HG03135 (cell line): ENCODE results near the gene CUEDC1.
"Not testable (repeated sequence)": the region's sequence is repeated elsewhere in the genome, so short reads cannot be mapped to it uniquely, and the experiment has no call there.

Source experiments
- ATAC-seq: cut with Tn5 transposase; IDR thresholded peaks from one replicate; pipeline ENCODE4 v1.9.1; 2021; ENCODE audit warnings: mild to moderate bottlenecking, moderate library complexity; ENCODE audit not compliant: unreplicated experiment

Gene CUEDC1

GRCh38 chr17:57940653-57941329 is 14.4 kb downstream of the CUEDC1 start:
- ATAC-seq: no peak

DNA sequence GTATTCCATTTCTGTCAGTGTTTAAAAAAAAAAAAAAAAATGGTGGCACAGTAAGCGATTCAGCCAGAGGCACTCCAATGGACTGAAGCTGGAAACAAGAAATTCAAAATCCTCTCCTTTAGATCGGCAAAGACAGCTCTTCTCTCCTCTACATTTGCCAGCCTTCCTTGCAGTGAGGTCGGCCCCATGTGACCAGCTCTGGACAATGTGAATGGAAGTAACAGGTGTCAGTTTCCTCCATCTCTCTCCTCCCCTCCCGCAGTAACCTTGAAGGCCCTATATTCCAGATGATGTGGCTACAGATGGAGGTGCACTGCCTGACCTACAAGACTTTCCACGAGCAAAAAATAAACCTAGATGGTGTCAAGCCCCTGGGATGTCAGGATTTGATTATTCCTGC is 15.0 kb downstream of the CUEDC1 start:
- no peak for ATAC-seq

DNA sequence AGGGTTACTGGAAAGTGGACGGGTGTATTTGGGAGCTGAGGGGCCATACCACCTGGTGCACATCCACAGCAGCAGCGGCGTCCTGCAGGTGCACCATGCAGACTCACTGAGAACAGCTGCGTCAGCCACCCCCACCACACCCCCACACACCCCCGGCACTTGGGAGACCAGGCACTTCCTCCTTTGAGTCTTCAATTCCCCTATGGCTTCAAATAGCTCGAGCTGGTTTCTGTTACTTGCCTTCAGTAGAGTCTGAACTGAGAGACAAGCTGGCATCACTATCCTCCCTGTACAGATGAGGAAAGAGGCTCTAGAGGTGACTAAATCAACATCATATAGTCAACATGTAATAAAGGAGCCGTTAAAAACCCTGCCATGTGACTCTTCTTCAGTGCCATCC is 15.4 kb downstream of the CUEDC1 start:
- ATAC-seq: peak; percentile 77

GRCh38 chr17:57938061-57938502 is 17.1 kb downstream of the CUEDC1 start:
- no peak for ATAC-seq

DNA sequence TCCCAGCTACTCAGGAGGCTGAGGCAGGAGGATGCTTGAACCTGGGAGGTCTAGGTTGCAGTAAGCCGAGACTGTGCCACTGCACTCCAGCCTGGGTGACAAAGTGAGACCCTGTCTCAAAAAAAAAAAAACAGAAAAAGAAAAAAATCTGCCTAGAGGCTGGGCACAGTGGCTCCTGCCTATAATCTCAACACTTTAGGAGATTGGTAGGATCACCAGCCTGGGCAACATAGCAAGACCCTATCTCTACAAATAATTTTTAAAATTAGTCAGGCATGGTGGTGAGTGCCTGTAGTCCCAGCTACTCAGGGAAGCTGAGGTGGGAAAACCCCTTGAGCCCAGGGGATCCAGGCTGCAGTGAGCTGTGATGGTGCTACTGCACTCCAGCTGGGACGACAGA is 17.7 kb downstream of the CUEDC1 start:
- no peak for ATAC-seq

DNA sequence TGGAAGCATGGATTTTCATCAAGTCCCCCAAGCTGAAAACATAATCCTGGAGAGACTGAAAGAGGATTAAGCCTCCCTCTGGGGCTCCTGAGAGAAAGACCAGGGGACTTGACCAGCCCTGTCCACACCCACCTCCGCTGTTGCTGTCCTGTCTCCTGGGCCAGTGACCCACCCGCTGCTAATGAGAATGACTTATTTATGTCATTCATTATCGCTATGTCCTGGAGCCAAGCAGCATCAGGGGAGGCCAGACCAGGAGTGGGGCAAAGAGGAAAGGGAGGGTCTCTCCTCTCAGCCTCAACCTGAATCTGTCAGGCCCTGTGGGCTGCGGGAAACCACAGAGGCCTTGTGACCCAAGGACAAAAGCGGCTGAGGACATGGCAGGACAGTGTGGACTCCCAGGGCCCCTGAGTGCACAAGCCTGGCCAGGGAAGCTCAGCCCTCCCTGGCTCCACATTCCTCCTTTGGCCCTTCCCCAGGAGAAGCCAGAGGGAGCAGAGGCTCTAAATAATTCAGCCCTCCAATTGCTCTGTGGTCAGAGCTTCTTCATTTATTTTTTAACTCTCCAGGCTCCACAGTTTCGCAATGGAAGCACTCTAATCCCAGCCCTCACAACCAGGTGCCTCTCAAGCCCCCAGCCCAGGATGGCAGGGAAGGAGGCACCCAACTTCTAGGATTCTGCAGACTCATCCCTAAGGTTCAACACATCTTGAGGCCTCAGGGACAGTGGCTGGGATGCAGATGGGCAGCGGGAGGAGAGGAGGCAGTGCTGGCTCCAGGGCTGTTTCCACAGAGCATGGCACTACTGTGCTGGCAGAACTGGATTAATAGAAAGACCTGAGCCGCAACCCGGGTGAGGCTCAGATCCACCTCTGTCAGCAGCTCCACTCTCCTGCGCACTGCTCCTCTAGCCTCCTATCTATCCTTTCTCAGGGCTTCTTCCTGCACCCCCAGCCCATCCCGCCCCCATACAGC is 19.1 kb downstream of the CUEDC1 start:
- ATAC-seq: no peak

- no peak for ATAC-seq
Measured at GRCh38 chr17:57931488-57932137, 23.6 kb downstream of the CUEDC1 start.

- ATAC-seq: no peak
Measured at GRCh38 chr17:57930239-57930638, 25.0 kb downstream of the CUEDC1 start.

- ATAC-seq: no peak
Measured at GRCh38 chr17:57929386-57929785, 25.8 kb downstream of the CUEDC1 start.

DNA sequence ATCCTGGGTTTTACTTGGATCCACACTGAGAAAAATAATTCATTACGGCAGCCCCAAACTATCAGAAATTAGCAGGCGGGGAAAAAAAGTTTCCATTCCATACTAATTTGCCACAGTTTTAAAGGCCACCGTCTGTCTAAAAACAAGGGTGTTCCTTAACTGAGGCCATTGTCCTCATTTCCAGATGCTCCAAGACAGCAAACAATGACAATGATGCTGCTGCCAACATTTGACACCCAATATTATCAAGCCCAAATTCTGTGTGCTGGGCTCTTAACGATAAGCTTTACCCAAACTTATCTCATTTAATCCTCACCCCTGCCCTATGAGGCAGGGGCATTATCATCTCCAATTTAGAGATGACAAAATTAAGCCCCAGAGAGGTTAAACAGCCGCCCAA is 26.3 kb downstream of the CUEDC1 start:
- no peak for ATAC-seq

DNA sequence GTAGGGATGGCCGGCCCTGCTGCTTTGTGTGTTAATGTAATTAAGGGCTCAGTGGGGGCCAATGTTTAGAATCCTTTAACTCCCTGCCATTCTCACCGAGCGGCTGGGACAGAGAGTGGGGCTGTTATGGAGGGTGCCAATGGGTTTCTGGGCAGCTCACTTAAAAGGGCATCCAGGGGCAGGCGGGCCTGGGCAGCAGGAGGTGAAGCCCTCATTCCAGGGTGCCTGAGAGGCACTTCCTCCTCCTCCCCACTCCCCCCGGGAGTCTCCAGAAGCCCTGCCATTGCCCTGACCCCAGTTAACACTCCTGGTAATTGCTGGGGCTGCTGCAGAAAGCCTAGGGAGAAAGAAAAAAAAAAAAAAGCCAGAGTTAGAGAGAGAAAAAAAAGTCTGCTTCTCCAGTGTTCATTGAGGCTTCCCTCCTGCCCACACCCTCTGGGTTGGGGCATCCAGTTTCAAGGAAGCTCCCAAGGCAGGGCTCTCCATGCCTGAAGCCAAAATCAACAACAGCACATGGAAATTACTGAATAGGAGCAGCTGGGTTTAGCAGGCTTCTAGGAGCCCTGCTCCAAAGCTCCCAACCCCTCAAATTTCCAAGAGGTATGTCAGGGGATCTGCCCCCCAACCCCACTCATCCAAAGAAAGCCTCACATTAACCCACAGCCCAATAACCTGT is 28.0 kb downstream of the CUEDC1 start:
- no peak for ATAC-seq

DNA sequence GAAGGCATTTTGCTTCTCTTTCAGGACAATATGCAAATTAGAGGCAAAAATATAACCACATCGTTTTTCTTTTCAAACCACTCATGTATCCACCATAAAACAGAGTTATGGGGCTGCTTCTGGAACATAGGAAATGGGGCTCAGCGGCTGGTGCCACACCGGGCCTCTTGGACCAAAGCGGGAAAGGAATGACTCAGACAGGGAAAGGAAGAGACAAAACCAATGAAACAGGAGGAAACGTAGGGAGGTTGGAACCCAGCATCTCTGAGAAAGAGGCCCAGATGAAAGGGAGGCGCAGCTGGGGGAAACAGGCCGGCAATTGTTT is 28.5 kb downstream of the CUEDC1 start:
- ATAC-seq: no peak

DNA sequence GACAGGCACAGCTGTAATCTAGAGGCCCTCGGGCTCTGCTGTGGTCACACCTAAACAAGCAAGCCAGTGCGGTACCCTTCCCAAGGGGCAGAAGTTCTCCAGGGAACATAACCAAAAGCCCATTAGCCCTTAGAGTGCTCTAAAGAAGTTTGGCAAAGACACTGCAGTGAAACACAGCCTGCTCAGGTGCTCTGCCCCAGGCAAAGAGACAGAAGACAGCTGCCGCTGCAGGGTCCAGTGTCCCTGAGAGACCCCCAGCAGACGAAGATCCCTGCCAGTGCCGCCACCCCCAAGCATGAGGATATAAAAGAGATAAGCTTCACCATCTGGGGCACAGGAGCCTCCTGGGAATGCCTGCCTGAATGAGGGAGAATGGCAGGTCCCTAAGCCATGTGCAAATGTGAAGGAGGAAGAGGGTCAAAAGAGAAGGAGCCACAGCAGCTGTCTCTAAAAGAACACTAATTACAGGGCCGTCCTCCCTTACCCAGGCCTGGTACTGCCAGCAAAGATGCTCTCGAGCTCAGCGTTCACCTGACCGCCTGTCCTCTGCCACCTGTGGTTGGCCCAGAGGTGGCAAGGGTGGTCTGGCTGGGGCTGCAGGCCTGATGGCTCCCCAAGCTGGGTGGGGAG is 29.7 kb downstream of the CUEDC1 start:
- no peak for ATAC-seq

- ATAC-seq: no peak
Measured at GRCh38 chr17:57924677-57925076, 30.5 kb downstream of the CUEDC1 start.

GRCh38 chr17:57923182-57923872 is 31.9 kb downstream of the CUEDC1 start:
- ATAC-seq: no peak

- not testable (repeated sequence) for ATAC-seq
Measured at GRCh38 chr17:57922745-57923144, 32.5 kb downstream of the CUEDC1 start.

GRCh38 chr17:57920916-57921703 is 34.1 kb downstream of the CUEDC1 start:
- ATAC-seq: no peak

- no peak for ATAC-seq
Measured at GRCh38 chr17:57919918-57920317, 35.3 kb downstream of the CUEDC1 start.
